HG02885 (cell line): ENCODE results near the gene KIF22.
"Not testable (repeated sequence)": the region's sequence is repeated elsewhere in the genome, so short reads cannot be mapped to it uniquely, and the experiment has no call there.

Experiments
- ATAC-seq: cut with Tn5 transposase; IDR thresholded peaks from one replicate; pipeline ENCODE4 v1.9.1; 2021; ENCODE audit warnings: mild to moderate bottlenecking; ENCODE audit not compliant: unreplicated experiment, poor library complexity

KIF22 gene

DNA sequence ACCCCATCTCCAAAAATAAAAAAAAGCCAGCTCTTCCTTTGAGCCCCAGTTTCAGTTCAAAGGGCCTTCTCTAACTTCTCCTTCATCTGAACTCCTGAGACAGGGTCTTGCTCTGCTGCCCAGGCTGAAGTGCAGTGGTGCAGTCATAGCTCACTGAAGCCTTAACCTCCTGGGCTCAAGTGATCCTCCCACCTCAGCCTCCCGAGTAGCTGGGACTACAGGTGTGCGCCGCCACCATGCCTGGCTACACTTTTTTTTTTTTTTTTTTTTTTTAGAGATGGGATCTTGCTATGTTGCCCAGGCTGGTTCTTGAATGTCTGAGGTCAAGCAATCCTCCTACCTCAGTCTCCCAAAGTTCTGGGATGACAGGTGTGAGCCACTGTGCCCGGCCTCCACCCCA, 42.7 kb downstream of the KIF22 start:
- not testable (repeated sequence) for ATAC-seq

DNA sequence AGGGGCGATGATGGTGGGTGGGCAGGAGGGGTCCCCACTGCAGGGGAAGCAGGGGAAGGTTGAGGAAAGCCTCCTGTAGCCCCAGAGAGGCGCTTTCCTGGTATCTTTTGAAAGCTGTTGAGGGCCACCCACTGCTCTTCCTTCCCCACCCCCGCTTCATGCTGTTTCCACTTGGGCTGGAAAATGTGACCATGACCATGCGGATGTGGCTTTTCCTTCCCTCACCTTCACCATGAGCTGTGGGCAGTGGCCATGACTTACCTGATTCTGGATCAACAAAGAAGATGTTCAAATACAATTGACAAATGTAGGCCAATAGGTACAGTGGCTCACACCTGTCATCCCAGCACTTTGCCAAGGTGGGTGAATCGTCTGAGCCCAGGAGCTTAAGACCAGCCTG, 43.5 kb downstream of the KIF22 start:
- ATAC-seq = no peak

- ATAC-seq = no peak
Measured at GRCh38 chr16:29835926-29836325, 45.4 kb downstream of the KIF22 start.

GRCh38 chr16:29836623-29837022, 46.1 kb downstream of the KIF22 start:
- no peak for ATAC-seq

GRCh38 chr16:29837841-29838240, 47.3 kb downstream of the KIF22 start:
- ATAC-seq = no peak

DNA sequence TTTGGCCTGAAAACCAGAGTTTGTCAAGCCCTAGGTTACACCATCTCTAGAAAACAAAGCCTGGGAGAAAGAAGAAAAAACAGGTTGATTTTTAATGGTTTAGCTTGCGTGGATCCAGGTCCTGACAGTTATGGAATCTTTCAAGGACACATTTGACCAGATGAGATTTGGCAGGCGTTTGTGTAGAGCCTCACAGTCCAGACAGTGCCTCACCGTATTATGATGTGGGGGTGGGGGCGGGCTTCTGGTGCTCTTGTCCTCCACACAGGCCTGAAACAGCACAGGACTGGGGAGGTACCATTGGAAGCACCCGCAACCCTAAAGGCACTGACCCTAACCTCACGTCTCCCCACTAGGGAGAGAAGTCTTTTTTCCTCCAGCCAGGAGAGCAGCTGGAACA, 49.3 kb downstream of the KIF22 start:
- no peak for ATAC-seq

DNA sequence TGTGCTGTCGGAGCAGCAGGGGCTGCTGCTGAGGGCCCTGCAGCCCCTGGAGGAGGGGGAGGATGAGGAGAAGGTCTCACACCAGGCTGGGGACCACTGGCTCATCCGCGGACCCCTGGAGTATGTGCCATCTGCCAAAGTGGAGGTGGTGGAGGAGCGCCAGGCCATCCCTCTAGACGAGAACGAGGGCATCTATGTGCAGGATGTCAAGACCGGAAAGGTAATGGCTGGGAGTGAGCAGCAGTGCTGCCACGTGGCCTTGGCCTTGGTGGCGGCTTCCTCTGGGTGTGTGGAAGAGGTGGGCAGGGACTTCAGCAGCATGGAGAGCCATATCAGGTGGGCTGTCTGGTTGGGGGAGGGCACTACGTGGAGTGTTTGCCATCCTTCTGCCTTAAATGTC, 49.7 kb downstream of the KIF22 start:
- ATAC-seq = no peak

DNA sequence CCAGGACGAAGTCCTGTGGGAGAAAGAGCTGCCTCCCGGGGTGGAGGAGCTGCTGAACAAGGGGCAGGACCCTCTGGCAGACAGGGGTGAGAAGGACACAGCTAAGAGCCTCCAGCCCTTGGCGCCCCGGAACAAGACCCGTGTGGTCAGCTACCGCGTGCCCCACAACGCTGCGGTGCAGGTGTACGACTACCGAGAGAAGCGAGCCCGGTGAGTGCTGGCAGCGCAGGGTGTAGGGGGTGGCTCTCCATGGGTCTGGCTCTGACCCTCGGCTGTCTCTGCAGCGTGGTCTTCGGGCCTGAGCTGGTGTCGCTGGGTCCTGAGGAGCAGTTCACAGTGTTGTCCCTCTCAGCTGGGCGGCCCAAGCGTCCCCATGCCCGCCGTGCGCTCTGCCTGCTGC, 51.1 kb downstream of the KIF22 start:
- ATAC-seq = no peak

DNA sequence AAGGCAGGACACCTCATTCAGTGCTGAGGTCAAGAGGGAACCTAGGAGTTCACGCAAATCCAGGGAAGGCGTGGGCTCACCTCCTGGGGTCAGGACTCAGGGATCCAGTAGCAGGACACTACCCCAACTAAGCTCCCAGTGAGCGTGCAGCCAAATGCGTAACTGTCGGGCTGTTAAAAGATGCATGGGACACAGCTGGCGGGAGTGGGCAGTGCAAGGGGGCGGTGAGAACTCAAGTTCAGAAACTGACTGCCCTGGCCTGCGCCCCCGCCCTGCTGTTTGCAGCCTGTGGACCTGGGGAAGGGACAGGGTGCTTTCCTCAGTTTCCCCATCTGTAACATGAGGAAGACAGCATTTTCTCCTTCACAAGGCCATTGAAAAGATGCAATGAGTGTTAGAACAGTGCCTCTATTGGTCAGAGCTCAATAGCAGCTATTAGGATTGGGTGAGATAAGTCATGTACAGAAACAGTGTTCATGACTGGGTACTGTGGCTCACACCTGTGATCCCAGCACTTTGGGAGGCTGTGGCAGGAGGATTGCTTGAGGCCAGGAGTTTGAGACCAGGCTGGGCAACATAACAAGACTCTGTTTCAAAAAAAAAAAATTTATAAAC, 52.3 kb downstream of the KIF22 start:
- ATAC-seq = no peak

- ATAC-seq = no peak
Measured at GRCh38 chr16:29843931-29844330, 53.4 kb downstream of the KIF22 start.

GRCh38 chr16:29844575-29845331, 54.2 kb downstream of the KIF22 start:
- no peak for ATAC-seq

GRCh38 chr16:29845656-29846055, 55.1 kb downstream of the KIF22 start:
- no peak for ATAC-seq

GRCh38 chr16:29848420-29849297, 58.1 kb downstream of the KIF22 start:
- ATAC-seq = no peak

DNA sequence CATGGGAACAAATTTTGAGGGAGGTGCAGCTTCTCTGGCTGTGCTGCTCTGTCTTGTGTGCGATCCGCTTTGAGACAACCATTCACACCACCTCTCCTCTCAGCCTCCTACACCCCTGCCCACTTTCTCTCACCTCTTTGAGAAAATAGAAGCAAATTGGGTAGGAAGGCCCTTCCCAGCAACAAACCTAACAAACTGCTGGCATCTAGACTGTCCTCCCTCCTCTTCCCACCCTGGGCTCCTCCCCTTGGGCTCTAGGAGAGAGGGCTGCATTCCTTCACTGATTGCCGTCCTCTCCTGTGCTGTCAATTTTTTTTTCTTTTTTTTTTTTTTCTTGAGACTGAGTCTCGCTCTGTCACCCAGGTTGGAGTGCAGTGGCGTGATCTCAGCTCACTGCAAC, 59.0 kb downstream of the KIF22 start:
- no peak for ATAC-seq

DNA sequence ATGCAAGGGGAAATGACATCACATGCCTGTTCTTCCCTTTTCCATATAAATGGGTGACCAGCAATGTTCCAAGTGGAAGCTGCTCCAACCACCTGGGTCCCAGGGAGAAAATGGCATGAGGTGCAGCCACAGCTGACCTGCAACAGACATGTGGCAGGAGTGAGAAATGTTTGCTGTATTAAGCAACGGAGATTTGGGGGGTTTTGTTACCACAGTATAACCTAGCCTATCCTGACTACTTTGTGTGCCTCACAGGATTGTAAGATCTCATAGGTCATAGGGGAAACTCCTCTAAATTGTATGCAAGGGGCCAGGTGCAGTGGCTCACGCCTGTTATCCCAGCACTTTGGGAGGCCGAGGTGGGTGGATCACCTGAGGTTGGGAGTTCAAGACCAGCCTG, 60.4 kb downstream of the KIF22 start:
- no peak for ATAC-seq

DNA sequence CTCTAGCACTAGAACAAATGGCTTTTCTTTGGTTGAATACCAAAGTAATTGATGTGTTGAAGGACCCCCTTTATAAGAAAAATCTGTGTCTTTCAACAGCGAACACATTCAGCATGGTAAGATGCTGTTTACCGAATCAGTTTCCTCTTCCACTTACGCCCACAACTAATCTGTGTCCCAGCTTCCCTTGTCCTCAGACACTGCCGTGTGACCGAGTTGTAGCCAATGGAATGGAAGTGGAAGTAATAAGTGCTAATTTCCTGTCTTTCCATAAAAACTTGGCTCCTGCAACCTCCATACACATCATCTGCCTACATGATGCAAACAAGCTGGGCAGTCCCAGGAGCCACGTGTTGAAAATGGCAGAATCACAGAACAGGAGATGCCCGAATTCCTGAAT, 62.1 kb downstream of the KIF22 start:
- ATAC-seq = no peak

- no peak for ATAC-seq
Measured at GRCh38 chr16:29854520-29855100, 64.1 kb downstream of the KIF22 start.
